ENCODE results near the gene ARPC1B. TPM values are rescaled to one million over a fixed set of nuclear protein-coding genes. Genes with fewer than 3 reads are reported as not detected.

ARPC1B gene
- total and polyA plus RNA-seq, 2 of the 4 experiments (the other 2 are of a cell fraction): 351 to 488 TPM

- no peak overlapping the region for H3K9ac ChIP-seq (ENCODE audit: low read depth, low read length)
- H3K18ac ChIP-seq (ENCODE audit: low read depth, low read length): no peak overlapping the region
- peaks cover 6 to 16% of the 10 kb centered on the region in 2 experiments for H3K79me1 ChIP-seq (ENCODE audit: low read depth in 1 of 2, low read length in 2 of 2)
- intact Hi-C loops (cut with micrococcal nuclease) (no loop called here), in situ Hi-C loops (cut with MboI; ENCODE audit: low sequenced_read_pairs) (no loop called here), dilution Hi-C loops (cut with HindIII; ENCODE audit: low sequenced_read_pairs, unreplicated experiment) (no loop called here)
- H3K27me3 ChIP-seq (ENCODE audit: control insufficient read depth, insufficient read depth, low read length): no peaks in the 10 kb centered on the region
- no peak overlapping the region for H3K14ac ChIP-seq (replicated peaks; ENCODE audit: low read depth, low read length)
- H4K5ac ChIP-seq (ENCODE audit: low read depth, low read length): no peak overlapping the region
- H3K4me3 ChIP-seq (ENCODE audit: insufficient read depth, low read depth, low read length): no peak overlapping the region
- no peak overlapping the region for H2AK5ac ChIP-seq (ENCODE audit: low read depth, low read length)
- no peak overlapping the region for H2BK15ac ChIP-seq (ENCODE audit: low read depth, low read length)
- no peak overlapping the region for H3K56ac ChIP-seq (ENCODE audit: extremely low read depth, insufficient read depth, low read length)
- no peak overlapping the region for H3K23ac ChIP-seq (ENCODE audit: low read depth, low read length)
- no peak overlapping the region for H2BK5ac ChIP-seq (ENCODE audit: low read depth, low read length, poor library complexity, severe bottlenecking)
- ChIA-PET CTCF (no interaction called here), POLR2A (ENCODE audit: unreplicated experiment) (no interaction called here)
- H3K9me1 ChIP-seq (ENCODE audit: insufficient read depth, low read length): no peaks in the 10 kb centered on the region
- no CpG with 5 or more reads among the region's 7 CpGs for WGBS, 2 experiments (ENCODE audit: extremely low coverage in 2 of 2, insufficient read length in 1 of 2)
- H3K4me1 ChIP-seq (ENCODE audit: control insufficient read depth, insufficient read depth, low read length): no peaks in the 10 kb centered on the region
- no peak overlapping the region for H3K4me2 ChIP-seq (ENCODE audit: low read depth, low read length)
- no peak for ATAC-seq (ENCODE audit: low read depth)
- H3K27ac ChIP-seq (ENCODE audit: insufficient read depth, low read length): no peak overlapping the region
- no peak for TF ChIP-seq CHD1 (IDR thresholded peaks at IDR 0.05; ENCODE audit: low read depth, low read length)
- TF ChIP-seq, protein P1, sequence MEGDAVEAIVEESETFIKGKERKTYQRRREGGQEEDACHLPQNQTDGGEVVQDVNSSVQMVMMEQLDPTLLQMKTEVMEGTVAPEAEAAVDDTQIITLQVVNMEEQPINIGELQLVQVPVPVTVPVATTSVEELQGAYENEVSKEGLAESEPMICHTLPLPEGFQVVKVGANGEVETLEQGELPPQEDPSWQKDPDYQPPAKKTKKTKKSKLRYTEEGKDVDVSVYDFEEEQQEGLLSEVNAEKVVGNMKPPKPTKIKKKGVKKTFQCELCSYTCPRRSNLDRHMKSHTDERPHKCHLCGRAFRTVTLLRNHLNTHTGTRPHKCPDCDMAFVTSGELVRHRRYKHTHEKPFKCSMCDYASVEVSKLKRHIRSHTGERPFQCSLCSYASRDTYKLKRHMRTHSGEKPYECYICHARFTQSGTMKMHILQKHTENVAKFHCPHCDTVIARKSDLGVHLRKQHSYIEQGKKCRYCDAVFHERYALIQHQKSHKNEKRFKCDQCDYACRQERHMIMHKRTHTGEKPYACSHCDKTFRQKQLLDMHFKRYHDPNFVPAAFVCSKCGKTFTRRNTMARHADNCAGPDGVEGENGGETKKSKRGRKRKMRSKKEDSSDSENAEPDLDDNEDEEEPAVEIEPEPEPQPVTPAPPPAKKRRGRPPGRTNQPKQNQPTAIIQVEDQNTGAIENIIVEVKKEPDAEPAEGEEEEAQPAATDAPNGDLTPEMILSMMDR (conservative IDR thresholded peaks at IDR 0.05; ENCODE audit: low read depth, low read length): no peak
- TF ChIP-seq RFX5 (IDR thresholded peaks at IDR 0.05; ENCODE audit: low read depth, low read length): no peak
- TF ChIP-seq MXI1 (IDR thresholded peaks at IDR 0.05; ENCODE audit: borderline replicate concordance, low read depth, low read length): no peak
- TF ChIP-seq CEBPB (IDR thresholded peaks at IDR 0.05; ENCODE audit: low read depth, low read length): no peak
- TF ChIP-seq NFE2L2 (IDR thresholded peaks at IDR 0.05; ENCODE audit: low read depth, low read length): no peak
- TF ChIP-seq POLR2A (IDR thresholded peaks at IDR 0.05; ENCODE audit: low read depth, low read length): no peak
- TF ChIP-seq RAD21 (IDR thresholded peaks at IDR 0.05; ENCODE audit: low read length): no peak
- TF ChIP-seq FOS (IDR thresholded peaks at IDR 0.05; ENCODE audit: low read depth, low read length): no peak
- TF ChIP-seq MAFK (IDR thresholded peaks at IDR 0.05; ENCODE audit: low read depth, low read length): no peak
- TF ChIP-seq ELK1 (IDR thresholded peaks at IDR 0.05; ENCODE audit: borderline replicate concordance, low read depth, low read length): no peak
- no peak for TF ChIP-seq USF2 (IDR thresholded peaks at IDR 0.05; ENCODE audit: low read depth, low read length)
- TF ChIP-seq BHLHE40 (IDR thresholded peaks at IDR 0.05; ENCODE audit: low read depth, low read length): no peak
- no peak for TF ChIP-seq RCOR1 (IDR thresholded peaks at IDR 0.05; ENCODE audit: insufficient replicate concordance, low read length)
- no peak for TF ChIP-seq MAZ (IDR thresholded peaks at IDR 0.05; ENCODE audit: borderline replicate concordance, low read depth, low read length)
- H4K8ac ChIP-seq (ENCODE audit: low read depth in 2 of 2, low read length in 2 of 2): no peak overlapping the region
- H3K9me3 ChIP-seq (ENCODE audit: control insufficient read depth, insufficient read depth, low read length): no peaks in the 10 kb centered on the region
- H2BK20ac ChIP-seq (ENCODE audit: low read depth, low read length): no peak overlapping the region
- BruUV-seq (replicated peaks): no TSS peak
- no peak overlapping the region for H2BK120ac ChIP-seq (ENCODE audit: low read depth, low read length)
- DNase-seq: no peak
- H3K4ac ChIP-seq (ENCODE audit: low read depth, low read length): no peak overlapping the region
- H4K20me1 ChIP-seq (ENCODE audit: insufficient read depth, low read length): peaks cover 16% of the 10 kb centered on the region
- H2AK9ac ChIP-seq (replicated peaks; ENCODE audit: low read depth, low read length, poor library complexity): no peak overlapping the region
- peaks cover 75% of the 10 kb centered on the region for H3K36me3 ChIP-seq (ENCODE audit: control insufficient read depth, insufficient read depth, low read length)
- H2AFZ ChIP-seq (replicated peaks; ENCODE audit: low read length, poor library complexity): no peak overlapping the region
- no peak overlapping the region for H4K91ac ChIP-seq (ENCODE audit: insufficient read depth, low read depth, low read length)
Observed at GRCh38 chr7:99420986-99421385, 46.5 kb downstream of the ARPC1B start.
